Lung microvascular endothelial cell (primary cell): ENCODE results near the gene PNLIPRP2. TPM values are rescaled to one million over a fixed set of nuclear protein-coding genes. Genes with fewer than 3 reads are reported as not detected.

Experiments
- DNase-seq, 2 donors: peaks; one replicate each; pipeline versions ENCODE4 v3.0.0 to v3.0.0-alpha.2; 2010; ENCODE audit warnings: low read depth in 2 of 2
- total RNA-seq: library from RNA; depleted of rRNA; stranded (reverse); fragments of >200 nt; gene quantifications from 2 replicates; pipeline ENCODE4 v1.2.1, GENCODE V29; 2014

The PNLIPRP2 gene
- total RNA-seq, 1 donor from 2014 or later, result not detected

DNA sequence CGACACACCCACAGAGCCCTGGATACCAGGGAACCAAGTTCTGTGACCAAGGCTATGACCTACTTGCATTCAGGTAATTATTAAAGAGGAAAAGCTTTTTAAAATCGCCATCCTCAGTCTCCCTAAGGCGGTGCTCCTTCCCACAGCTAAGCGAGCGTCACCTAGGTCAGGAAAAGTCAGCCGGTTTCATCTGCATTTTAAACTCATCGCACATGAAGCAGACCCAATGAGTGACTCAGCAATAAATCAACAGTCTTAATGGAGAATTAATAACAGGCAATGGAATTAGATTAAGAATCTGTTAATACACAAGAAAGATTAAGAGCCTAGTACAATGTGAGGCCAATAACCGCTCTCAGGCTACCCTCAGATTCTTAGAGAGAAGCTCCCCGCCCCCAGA, 62.4 kb downstream of the PNLIPRP2 start:
- DNase-seq, result no peak

GRCh38 chr10:116683821-116684220, 63.1 kb downstream of the PNLIPRP2 start:
- no peak for DNase-seq

GRCh38 chr10:116684781-116685180, 64.0 kb downstream of the PNLIPRP2 start:
- no peak for DNase-seq

GRCh38 chr10:116685807-116686206, 65.1 kb downstream of the PNLIPRP2 start:
- DNase-seq, result no peak

DNA sequence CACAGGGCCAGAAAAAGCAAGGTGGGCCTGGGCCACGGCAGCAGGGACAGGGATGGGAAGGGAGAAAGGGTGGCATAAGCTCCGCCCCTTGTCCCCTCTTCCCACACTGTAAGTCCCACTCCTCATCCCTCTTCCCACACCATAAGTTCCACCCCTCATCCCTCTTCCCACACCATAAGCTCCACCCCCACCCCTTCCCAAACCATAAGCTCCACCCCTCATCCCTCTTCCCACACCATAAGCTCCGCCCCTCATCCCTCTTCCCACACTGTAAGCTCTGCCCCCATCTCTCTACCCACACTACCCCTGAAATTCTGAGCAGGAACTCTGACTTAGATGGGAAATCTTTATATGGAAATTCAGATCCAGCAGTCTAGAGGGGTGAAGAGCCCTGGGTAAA, 65.9 kb downstream of the PNLIPRP2 start:
- DNase-seq, result no peak

GRCh38 chr10:116687633-116688032, 66.9 kb downstream of the PNLIPRP2 start:
- no peak for DNase-seq

DNA sequence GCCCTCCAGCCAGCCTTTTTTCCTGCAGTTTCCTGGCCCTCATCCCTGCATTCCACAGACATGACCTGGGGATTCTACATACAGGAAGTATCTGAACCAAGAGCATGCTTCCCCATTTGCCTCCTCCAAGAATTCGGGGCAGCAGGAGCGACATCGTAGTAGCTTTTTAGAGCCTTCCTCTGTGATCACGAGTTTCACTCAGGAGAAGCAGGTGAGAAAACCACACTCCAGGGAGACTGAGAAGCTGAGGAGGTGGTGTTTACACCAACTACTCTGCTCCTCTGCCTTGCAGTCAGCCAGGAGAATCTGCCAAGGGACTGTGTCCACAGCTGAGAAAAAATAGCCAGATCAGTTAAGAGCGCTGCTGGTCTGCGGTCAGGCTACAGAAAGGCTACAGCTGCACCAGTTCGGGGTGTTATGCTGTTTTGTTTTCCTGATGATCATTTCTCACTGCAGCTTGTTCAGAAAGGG, 67.5 kb downstream of the PNLIPRP2 start:
- no peak for DNase-seq

DNA sequence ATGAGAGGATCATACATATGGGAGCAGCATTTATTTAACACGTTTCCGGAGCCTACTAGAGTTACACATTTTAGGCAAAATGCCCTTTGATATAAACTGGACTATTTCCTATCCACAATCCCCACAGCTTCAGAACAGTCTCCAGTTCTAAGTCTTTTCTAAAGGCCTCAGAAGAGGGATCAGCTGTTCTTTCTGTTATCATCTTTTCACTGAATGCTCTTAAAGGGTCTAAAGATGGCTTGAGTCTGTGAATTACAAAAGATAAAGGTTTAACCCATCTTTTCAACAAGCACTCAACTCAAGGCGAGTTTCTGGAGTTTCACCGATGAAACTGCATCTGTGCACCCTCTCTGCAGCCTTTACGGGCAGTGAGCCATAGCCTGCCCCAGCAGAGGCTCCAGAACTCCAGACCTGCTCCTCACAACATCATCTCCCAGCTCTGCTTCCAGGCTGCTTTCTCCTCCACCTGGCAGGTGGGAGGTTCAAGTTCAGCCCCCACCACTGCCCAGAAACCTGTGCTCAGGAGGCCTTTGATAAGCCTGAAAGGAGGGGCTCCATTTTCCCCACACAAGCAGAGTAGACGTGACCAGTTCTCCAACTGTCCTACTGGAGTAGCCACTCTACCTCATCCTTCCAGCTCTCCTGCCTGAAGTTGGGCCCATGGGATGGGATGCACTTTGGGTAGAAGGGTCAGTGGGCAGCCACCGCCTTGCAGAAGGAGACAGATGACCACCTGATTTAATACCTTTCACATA, 68.2 kb downstream of the PNLIPRP2 start:
- DNase-seq, result no peak

- DNase-seq, result no peak
Measured at GRCh38 chr10:116689744-116690143, 69.0 kb downstream of the PNLIPRP2 start.

DNA sequence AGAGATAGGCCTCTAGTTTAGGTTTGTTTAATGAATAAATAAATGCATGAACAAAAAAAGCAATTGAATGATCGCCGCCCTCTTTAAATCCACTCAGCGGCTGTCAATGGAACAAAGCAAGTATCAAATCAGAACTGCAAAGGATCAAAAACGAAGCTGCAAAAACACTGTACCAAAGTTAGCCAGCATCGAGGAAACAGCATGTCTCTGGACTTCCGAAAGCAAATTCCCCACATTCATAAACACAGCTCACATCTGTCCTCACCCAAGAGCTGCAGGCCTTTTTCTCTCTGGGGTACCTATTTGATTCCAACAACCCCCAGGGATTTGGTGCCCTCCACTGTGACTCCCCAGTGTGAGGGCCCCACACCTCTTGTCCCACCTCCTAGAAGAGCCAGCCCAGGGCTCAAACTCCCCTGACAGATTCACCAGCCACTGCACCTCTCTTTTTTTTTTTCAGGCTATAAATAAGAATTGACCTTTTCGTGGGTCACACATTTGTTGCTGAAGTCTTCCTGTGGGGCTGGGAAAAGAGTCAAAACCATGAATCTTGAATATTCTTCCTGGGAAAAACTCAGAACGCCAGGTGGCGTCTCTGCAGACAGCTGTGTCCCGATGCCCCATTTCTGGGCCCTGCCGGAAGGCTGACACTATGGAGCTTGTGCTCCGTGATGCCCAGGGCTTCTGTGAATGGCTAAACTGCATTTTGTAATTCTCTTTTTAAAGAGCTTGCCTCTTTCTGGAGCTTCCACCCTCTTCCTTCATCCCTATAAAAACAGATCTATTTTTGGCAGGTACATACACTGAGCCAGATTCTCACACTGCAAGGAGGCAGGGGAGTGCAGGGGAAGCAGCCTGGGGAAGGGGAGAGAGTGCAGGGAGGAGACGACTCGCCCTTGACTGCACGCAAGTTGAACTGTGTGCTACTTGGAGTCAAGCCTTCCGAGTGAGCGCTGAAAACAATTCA, 69.9 kb downstream of the PNLIPRP2 start:
- DNase-seq, result peak; percentile 36 to 78

- DNase-seq, result no peak
Measured at GRCh38 chr10:116691635-116692034, 70.9 kb downstream of the PNLIPRP2 start.

- no peak for DNase-seq
Measured at GRCh38 chr10:116692225-116692624, 71.5 kb downstream of the PNLIPRP2 start.

- no peak for DNase-seq
Measured at GRCh38 chr10:116694243-116694926, 73.6 kb downstream of the PNLIPRP2 start.

Other genes with a start within 250 kb of the PNLIPRP2 start
- not detected in 2 replicates for gene PNLIPRP3, start 193.1 kb upstream of the PNLIPRP2 start, total RNA-seq
- not detected in 2 replicates for gene PNLIP, start 75.0 kb upstream of the PNLIPRP2 start, total RNA-seq
- not detected in 2 replicates for gene PNLIPRP1, start 30.0 kb upstream of the PNLIPRP2 start, total RNA-seq
- gene HSPA12A, start 121.6 kb downstream of the PNLIPRP2 start, total RNA-seq, result 0.44 and 0.79 TPM in 2 replicates
- gene ENO4, start 228.5 kb downstream of the PNLIPRP2 start, total RNA-seq, result not detected in 2 replicates